Activated naive CD8-positive, alpha-beta T cell treated with anti-CD3 and anti-CD28 coated beads, Interleukin-2, amount 50 U/mL, for 24 hours (primary cell): ENCODE results near the gene CREG2.
A peak's percentile ranks its signal among the peaks of the same experiment; 100 is the strongest.
"Not testable (repeated sequence)": the region's sequence is repeated elsewhere in the genome, so short reads cannot be mapped to it uniquely, and the experiment has no call there.

Source experiments
- ATAC-seq: fragments of 150-1000 bp; cut with Tn5 transposase; one replicate; pipeline ENCODE4 v1.10.0; 2021
- DNase-seq: peaks from one replicate; pipeline ENCODE4 v3.0.0; 2021
- H3K27ac Mint-ChIP-seq: one replicate; pipeline ENCODE4 v1.8.0; 2021; ENCODE audit warnings: mild to moderate bottlenecking, mixed read lengths
- H3K27me3 Mint-ChIP-seq: one replicate; pipeline ENCODE4 v1.8.0; 2021; ENCODE audit warnings: mixed read lengths
- H3K36me3 Mint-ChIP-seq: one replicate; pipeline ENCODE4 v1.8.0; 2021; ENCODE audit warnings: low read depth, mixed read lengths
- H3K4me1 Mint-ChIP-seq: one replicate; pipeline ENCODE4 v1.8.0; 2021; ENCODE audit warnings: mixed read lengths
- H3K4me3 Mint-ChIP-seq: one replicate; pipeline ENCODE4 v1.8.0; 2021; ENCODE audit warnings: mild to moderate bottlenecking, moderate library complexity, mixed read lengths
- H3K9me3 Mint-ChIP-seq: one replicate; pipeline ENCODE4 v1.8.0; 2021; ENCODE audit warnings: mixed read lengths

The CREG2 gene

GRCh38 chr2:101354420-101355311 is 32.6 kb downstream of the CREG2 start:
- DNase-seq = no peak
- Mint-ChIP-seq H3K36me3 (no peaks in the 10 kb centered on the region), H3K4me1 (no peaks in the 10 kb centered on the region), H3K4me3 (no peak overlapping the region), H3K27ac (no peak overlapping the region), H3K9me3 (no peaks in the 10 kb centered on the region), H3K27me3 (no peaks in the 10 kb centered on the region)
- ATAC-seq = no peak

DNA sequence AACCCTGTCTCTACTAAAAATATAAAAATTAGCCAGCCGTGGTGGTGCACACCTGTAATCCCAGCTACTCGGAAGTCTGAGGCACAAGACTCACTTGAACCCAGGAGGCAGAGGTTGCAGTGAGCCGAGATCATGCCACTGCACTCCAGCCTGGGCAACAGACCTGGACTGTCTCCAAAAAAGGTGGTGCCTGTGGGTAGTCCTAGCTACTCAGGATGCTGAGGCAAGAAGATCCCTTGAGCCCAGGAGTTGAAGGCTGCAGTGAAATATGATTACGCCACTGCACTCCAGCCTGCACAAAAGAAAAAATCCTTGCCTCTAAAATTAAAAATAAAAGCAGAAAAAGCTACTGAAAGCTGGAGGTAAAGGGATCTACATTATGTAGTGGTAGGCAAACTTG is 34.7 kb downstream of the CREG2 start:
- H3K4me3 Mint-ChIP-seq, H3K36me3 Mint-ChIP-seq, H3K9me3 Mint-ChIP-seq, H3K27ac Mint-ChIP-seq, H3K4me1 Mint-ChIP-seq, ATAC-seq, DNase-seq, H3K27me3 Mint-ChIP-seq: not testable (repeated sequence)

DNA sequence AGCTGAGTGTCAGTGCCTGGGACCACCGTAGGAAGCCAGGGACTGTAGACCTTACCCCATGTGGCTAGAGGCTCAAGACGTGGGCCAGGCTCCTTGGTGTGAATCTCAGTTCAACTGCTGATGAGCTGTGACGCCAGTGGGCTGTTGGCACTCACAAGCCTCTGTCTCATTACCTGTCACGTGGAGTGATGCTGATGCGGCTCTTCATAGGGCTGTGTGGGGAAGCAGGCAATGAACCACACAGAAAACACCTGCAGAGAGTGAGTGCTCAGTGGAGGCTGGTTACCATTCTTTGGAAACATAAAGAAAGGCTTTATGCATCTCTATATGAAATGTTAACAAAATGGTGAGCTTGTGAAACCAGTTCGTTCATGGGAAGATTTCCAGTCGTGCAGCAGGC is 36.1 kb downstream of the CREG2 start:
- H3K27ac Mint-ChIP-seq = no peak overlapping the region
- H3K4me3 Mint-ChIP-seq = no peak overlapping the region
- no peaks in the 10 kb centered on the region for H3K27me3 Mint-ChIP-seq
- H3K9me3 Mint-ChIP-seq = no peaks in the 10 kb centered on the region
- H3K36me3 Mint-ChIP-seq = no peaks in the 10 kb centered on the region
- no peak for ATAC-seq
- no peaks in the 10 kb centered on the region for H3K4me1 Mint-ChIP-seq
- DNase-seq = no peak

GRCh38 chr2:101349893-101350662 is 37.2 kb downstream of the CREG2 start:
- DNase-seq (no peak), ATAC-seq (no peak)
- no peaks in the 10 kb centered on the region for H3K36me3 Mint-ChIP-seq
- H3K4me3 Mint-ChIP-seq = no peak overlapping the region
- H3K27ac Mint-ChIP-seq = no peak overlapping the region
- no peaks in the 10 kb centered on the region for H3K9me3 Mint-ChIP-seq
- H3K4me1 Mint-ChIP-seq = no peaks in the 10 kb centered on the region
- H3K27me3 Mint-ChIP-seq = no peaks in the 10 kb centered on the region

DNA sequence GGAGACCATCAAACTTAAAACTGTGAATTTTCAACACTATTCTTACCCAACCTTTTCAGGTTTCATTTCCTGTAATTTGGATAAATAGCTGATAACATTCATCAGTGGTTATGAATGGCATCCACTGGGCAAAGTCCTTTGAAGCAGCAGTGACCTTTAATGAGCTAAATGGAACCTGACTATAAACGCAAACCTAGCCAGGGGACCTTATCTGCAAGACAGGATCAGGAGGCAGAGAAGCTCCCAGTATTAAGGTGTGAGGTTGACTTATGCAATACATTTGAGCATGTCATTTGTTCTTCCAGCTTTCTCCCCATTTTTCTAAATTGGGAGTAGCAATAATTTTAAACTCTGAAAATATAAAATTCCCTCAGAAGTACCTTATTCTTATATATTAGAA is 38.4 kb downstream of the CREG2 start:
- no peaks in the 10 kb centered on the region for H3K9me3 Mint-ChIP-seq
- no peaks in the 10 kb centered on the region for H3K27me3 Mint-ChIP-seq
- H3K4me1 Mint-ChIP-seq = no peaks in the 10 kb centered on the region
- no peak overlapping the region for H3K4me3 Mint-ChIP-seq
- DNase-seq (no peak), ATAC-seq (no peak)
- no peak overlapping the region for H3K27ac Mint-ChIP-seq
- H3K36me3 Mint-ChIP-seq = no peaks in the 10 kb centered on the region

DNA sequence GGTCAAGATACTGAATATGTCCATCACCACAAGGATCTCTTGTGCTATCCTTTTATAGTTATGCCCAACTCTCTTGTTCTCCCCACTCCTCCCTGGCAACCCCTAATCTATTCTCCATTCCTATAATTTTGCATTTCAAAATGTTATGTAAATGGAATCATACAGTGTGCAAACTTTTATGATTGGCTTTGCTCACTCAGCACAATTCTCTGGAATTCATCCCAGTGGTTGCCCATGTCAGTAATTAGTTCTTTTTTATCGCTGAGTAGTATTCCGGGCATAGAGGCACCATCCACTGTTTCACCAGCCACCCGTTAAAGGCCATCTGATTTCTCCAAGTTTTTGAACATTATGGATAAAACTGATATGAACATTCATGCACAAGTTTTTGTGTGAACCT is 40.4 kb downstream of the CREG2 start:
- Mint-ChIP-seq H3K36me3 (no peaks in the 10 kb centered on the region), H3K27me3 (no peaks in the 10 kb centered on the region), H3K4me1 (peaks cover 4% of the 10 kb centered on the region), H3K4me3 (no peak overlapping the region), H3K9me3 (no peaks in the 10 kb centered on the region), H3K27ac (no peak overlapping the region)
- ATAC-seq = no peak
- DNase-seq = no peak

DNA sequence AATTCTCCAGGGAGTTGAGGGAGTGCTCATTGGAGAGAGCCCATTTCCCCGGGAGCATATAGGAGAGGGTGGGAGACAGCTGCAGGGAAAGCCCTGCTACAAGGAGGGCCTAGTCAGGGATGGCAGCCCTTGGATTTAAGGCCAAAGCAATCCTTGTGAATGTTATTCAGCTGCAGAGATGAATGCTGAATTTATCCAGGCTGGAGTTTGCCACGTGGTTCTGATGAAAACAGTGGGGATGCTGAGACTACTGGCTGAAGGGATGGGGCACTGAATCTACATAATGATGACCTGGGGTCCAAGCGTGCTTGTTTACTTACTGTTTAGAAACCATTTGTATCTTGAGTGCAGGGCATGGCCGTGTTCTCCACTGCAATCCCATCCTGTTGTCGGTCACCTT is 43.2 kb downstream of the CREG2 start:
- Mint-ChIP-seq H3K4me1 (peaks cover 19% of the 10 kb centered on the region), H3K4me3 (no peak overlapping the region), H3K27ac (no peak overlapping the region), H3K27me3 (no peaks in the 10 kb centered on the region), H3K36me3 (no peaks in the 10 kb centered on the region), H3K9me3 (no peaks in the 10 kb centered on the region)
- ATAC-seq (no peak), DNase-seq (no peak)

GRCh38 chr2:101342625-101343008 is 44.7 kb downstream of the CREG2 start:
- H3K27ac Mint-ChIP-seq = no peak overlapping the region
- H3K27me3 Mint-ChIP-seq = no peaks in the 10 kb centered on the region
- H3K4me1 Mint-ChIP-seq = peaks cover 19% of the 10 kb centered on the region
- ATAC-seq (no peak), DNase-seq (no peak)
- H3K9me3 Mint-ChIP-seq = no peaks in the 10 kb centered on the region
- no peak overlapping the region for H3K4me3 Mint-ChIP-seq
- no peaks in the 10 kb centered on the region for H3K36me3 Mint-ChIP-seq

DNA sequence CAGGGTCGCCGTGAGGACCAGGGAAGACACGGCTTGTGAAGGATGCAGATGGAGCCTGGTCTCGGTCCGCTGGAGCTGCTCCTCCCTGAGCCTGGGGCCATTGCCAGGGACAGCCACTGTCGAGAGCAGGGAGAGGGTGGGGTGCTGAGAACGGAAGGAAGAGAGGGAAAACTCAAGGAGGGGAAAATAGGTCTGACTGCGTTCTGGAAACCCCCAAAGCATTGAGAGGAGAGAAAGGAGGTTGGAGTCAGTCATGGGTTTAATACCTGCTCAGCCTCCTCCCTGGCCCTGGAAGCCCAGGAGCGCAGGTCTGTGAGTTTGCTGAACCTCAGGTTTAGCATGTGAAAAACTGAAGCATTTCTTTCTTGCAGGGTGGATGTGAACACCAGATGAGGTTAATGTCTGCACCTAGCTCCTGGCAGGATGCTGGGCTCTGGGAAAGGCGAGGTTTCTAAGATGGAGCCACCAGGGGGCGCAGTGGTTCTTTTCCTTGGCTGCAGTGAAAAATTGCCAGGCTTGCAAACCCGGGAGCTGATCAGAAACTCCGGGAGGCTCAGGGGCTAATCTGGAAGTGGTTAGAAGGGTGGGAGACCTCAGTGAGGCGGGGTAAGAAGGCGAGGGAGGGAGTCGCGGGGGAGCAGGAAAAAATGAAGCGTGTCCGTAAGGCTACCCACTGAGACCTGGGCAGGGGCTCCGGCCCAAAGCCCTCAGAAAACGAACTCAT is 45.2 kb downstream of the CREG2 start:
- H3K27ac Mint-ChIP-seq = no peak overlapping the region
- peaks cover 19% of the 10 kb centered on the region for H3K4me1 Mint-ChIP-seq

DNA sequence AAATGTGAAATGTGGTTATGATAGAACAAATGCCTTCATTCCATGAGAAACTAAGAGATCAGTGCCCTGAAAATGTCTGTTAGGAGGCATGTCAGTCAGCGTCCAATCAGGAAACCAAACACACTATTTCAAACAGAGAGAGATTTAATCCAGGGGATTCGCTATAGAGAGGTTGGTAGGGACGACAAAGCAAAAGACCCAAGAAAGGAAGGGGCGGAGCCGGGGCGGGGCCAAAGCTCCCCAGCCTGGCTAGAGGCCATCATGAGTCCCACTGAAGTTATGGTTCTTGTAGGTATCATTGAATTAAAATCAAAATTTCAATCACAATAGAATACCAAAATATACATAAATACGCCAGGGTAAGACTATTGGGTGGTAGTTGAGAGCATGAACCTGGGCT is 45.9 kb downstream of the CREG2 start:
- ATAC-seq (peak; percentile 48), DNase-seq (peak; percentile 54)
- peaks cover 19% of the 10 kb centered on the region for H3K4me1 Mint-ChIP-seq
- no peak overlapping the region for H3K27ac Mint-ChIP-seq
- H3K36me3 Mint-ChIP-seq = no peaks in the 10 kb centered on the region
- no peak overlapping the region for H3K4me3 Mint-ChIP-seq
- H3K9me3 Mint-ChIP-seq = no peaks in the 10 kb centered on the region
- no peaks in the 10 kb centered on the region for H3K27me3 Mint-ChIP-seq

More for the DNA sequence above, 45.2 kb downstream of the CREG2 start:
- H3K36me3 Mint-ChIP-seq = no peaks in the 10 kb centered on the region
- DNase-seq = peak; percentile 84
- no peaks in the 10 kb centered on the region for H3K27me3 Mint-ChIP-seq
- H3K4me3 Mint-ChIP-seq = no peak overlapping the region
- ATAC-seq = peak; percentile 55
- no peaks in the 10 kb centered on the region for H3K9me3 Mint-ChIP-seq

DNA sequence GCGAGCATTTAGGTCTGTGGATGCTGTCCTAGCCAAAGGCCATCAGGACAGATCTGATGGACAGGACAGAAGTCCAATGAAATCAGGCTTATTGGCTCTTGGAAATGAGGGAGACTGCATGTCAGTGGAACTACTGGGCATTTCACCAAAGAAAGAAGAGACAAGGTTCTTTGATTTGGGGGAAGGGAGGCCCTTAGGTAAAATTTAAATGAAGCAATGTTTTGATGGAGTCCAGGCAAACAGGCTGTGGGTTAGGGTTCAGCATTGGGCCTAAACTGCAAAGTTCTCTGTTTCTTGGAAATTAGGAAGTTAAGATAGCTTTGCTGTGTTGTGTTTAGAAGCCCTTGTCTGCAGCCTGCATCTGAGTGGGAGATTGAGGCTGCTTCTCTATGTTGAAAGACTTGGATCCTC is 47.2 kb downstream of the CREG2 start:
- H3K27ac Mint-ChIP-seq = no peak overlapping the region
- H3K4me1 Mint-ChIP-seq = peaks cover 19% of the 10 kb centered on the region
- H3K36me3 Mint-ChIP-seq = no peaks in the 10 kb centered on the region
- H3K9me3 Mint-ChIP-seq = no peaks in the 10 kb centered on the region
- no peak overlapping the region for H3K4me3 Mint-ChIP-seq
- no peak for DNase-seq
- ATAC-seq = no peak
- no peaks in the 10 kb centered on the region for H3K27me3 Mint-ChIP-seq

DNA sequence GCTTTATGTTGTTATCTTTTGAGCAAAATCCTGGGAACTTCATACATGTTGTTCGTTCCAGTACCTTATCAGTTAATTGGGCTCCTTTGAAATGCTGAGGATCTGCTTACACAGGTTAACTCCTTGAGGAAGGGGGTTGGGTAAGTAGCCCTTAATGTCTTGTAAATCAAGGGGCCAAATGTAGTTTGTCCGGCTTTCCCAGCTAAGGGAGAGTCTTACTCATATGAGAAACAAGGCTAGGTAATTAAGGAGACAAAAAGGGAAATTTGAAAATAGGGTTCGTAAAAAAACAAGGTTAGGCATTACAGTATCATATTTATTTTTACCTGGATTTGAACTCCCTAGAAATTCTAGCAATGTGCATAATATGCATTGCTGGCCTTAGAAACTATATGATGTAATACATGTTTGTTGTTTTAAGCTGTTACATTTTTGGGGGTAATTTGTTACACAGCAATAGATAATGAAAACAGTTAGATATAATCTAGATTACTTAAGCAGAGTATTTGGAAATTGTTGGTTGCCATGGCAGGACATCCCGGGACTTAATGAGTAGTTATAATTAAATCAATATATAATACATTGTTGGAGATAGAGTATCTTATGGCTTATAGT is 47.9 kb downstream of the CREG2 start:
- H3K27me3 Mint-ChIP-seq = no peaks in the 10 kb centered on the region
- no peak for DNase-seq
- no peak overlapping the region for H3K27ac Mint-ChIP-seq
- no peak overlapping the region for H3K4me3 Mint-ChIP-seq
- peaks cover 19% of the 10 kb centered on the region for H3K4me1 Mint-ChIP-seq
- no peaks in the 10 kb centered on the region for H3K9me3 Mint-ChIP-seq
- H3K36me3 Mint-ChIP-seq = no peaks in the 10 kb centered on the region
- ATAC-seq = no peak

- ATAC-seq (no peak), DNase-seq (no peak)
- Mint-ChIP-seq H3K36me3 (no peaks in the 10 kb centered on the region), H3K4me1 (peaks cover 32% of the 10 kb centered on the region), H3K27me3 (no peaks in the 10 kb centered on the region), H3K27ac (no peak overlapping the region), H3K4me3 (no peak overlapping the region), H3K9me3 (no peaks in the 10 kb centered on the region)
Measured at GRCh38 chr2:101337877-101338276, 49.4 kb downstream of the CREG2 start.
